Retinal pigment epithelial cell (primary cell): ENCODE measurements around the gene MPP1.

Source experiments
- DNase-seq: peaks from one replicate; pipeline ENCODE4 v3.0.0-alpha.2; 2010; ENCODE audit warnings: low read depth
- H3K4me3 ChIP-seq: 2 replicates; pipeline ENCODE4 v1.5.1; 2011; ENCODE audit warnings: mild to moderate bottlenecking, low read length, control low read depth, moderate library complexity
- CTCF ChIP-seq: conservative IDR thresholded peaks from 2 replicates; pipeline ENCODE4 v1.5.1; 2011; ENCODE audit warnings: low read depth, low read length, control low read depth, inconsistent platforms

Gene MPP1

GRCh38 chrX:154799556-154800348 is 5.5 kb downstream of the MPP1 start:
- H3K4me3 ChIP-seq = no peak overlapping the region
- DNase-seq = no peak
- TF ChIP-seq CTCF = no peak

GRCh38 chrX:154797006-154797405 is 8.3 kb downstream of the MPP1 start:
- no peak for DNase-seq
- TF ChIP-seq CTCF = no peak
- no peak overlapping the region for H3K4me3 ChIP-seq

GRCh38 chrX:154795016-154795415 is 10.3 kb downstream of the MPP1 start:
- H3K4me3 ChIP-seq = no peak overlapping the region
- no peak for TF ChIP-seq CTCF
- DNase-seq = no peak

GRCh38 chrX:154793084-154793795 is 12.0 kb downstream of the MPP1 start:
- no peak for TF ChIP-seq CTCF
- no peak for DNase-seq
- no peak overlapping the region for H3K4me3 ChIP-seq

- TF ChIP-seq CTCF = no peak
- no peak overlapping the region for H3K4me3 ChIP-seq
- no peak for DNase-seq
Measured at GRCh38 chrX:154791939-154792338, 13.3 kb downstream of the MPP1 start.

GRCh38 chrX:154791467-154791866 is 13.8 kb downstream of the MPP1 start:
- DNase-seq = no peak
- H3K4me3 ChIP-seq = no peak overlapping the region
- TF ChIP-seq CTCF = no peak

- DNase-seq = no peak
- no peak for TF ChIP-seq CTCF
- no peak overlapping the region for H3K4me3 ChIP-seq
Measured at GRCh38 chrX:154785716-154786115, 19.6 kb downstream of the MPP1 start.
